Right atrium auricular region (tissue), 2 donors: ENCODE data around the gene KMT2B. TPM values are rescaled to one million over a fixed set of nuclear protein-coding genes. Genes with fewer than 3 reads are reported as not detected.

Experiments
- DNase-seq: peaks from one replicate; pipeline ENCODE4 v3.0.0-alpha.2; 2019; ENCODE audit warnings: low spot score
- H3K27ac ChIP-seq, 2 donors: fragments of 200-600 bp; sonication (generic); 1 replicate in 1 of 2; 2 replicates in 1 of 2; pipeline ENCODE4 v1.5.1; 2016 to 2019
- H3K27me3 ChIP-seq, 2 donors: fragments of 200-600 bp; sonication (generic); one replicate each; pipeline versions ENCODE4 v1.5.1 to v1.6.0; 2017 to 2019
- H3K36me3 ChIP-seq: fragments of 200-600 bp; sonication (generic); one replicate; pipeline ENCODE4 v1.5.1; 2016
- H3K4me1 ChIP-seq, 2 donors: fragments of 200-600 bp; sonication (generic); one replicate each; pipeline versions ENCODE4 v1.5.1 to v1.6.0; 2017 to 2019
- H3K4me3 ChIP-seq, 2 donors: fragments of 200-600 bp; sonication (generic); 1 replicate in 1 of 2; 2 replicates in 1 of 2; pipeline ENCODE4 v1.5.1; 2017 to 2019; ENCODE audit warnings: mild to moderate bottlenecking in 1 of 2, moderate library complexity in 1 of 2
- H3K9me3 ChIP-seq, 2 donors: fragments of 200-600 bp; sonication (generic); one replicate each; pipeline ENCODE4 v1.5.1; 2019
- total RNA-seq, 2 donors: library from RNA; depleted of rRNA; stranded (reverse); fragments of >200 nt; gene quantifications; one replicate each; pipeline ENCODE4 v1.1.0, GENCODE V29; 2016
- TF ChIP-seq, protein P1 (sequence below), 2 donors: fragments of 200-600 bp; sonication (generic); IDR thresholded peaks; one replicate each; pipeline ENCODE4 v1.5.1; 2019; ENCODE audit warnings: antibody characterized with exemption in 2 of 2

KMT2B gene
- total RNA-seq, 2 donors from 2014 or later = 11.9 to 12.9 TPM

- TF ChIP-seq, protein P1, sequence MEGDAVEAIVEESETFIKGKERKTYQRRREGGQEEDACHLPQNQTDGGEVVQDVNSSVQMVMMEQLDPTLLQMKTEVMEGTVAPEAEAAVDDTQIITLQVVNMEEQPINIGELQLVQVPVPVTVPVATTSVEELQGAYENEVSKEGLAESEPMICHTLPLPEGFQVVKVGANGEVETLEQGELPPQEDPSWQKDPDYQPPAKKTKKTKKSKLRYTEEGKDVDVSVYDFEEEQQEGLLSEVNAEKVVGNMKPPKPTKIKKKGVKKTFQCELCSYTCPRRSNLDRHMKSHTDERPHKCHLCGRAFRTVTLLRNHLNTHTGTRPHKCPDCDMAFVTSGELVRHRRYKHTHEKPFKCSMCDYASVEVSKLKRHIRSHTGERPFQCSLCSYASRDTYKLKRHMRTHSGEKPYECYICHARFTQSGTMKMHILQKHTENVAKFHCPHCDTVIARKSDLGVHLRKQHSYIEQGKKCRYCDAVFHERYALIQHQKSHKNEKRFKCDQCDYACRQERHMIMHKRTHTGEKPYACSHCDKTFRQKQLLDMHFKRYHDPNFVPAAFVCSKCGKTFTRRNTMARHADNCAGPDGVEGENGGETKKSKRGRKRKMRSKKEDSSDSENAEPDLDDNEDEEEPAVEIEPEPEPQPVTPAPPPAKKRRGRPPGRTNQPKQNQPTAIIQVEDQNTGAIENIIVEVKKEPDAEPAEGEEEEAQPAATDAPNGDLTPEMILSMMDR (IDR thresholded peaks at IDR 0.05) = no peak
- H3K9me3 ChIP-seq = no peaks in the 10 kb centered on the region
- H3K36me3 ChIP-seq = peaks cover 8% of the 10 kb centered on the region
Measured at GRCh38 chr19:35780717-35781116, 62.9 kb downstream of the KMT2B start.

DNA sequence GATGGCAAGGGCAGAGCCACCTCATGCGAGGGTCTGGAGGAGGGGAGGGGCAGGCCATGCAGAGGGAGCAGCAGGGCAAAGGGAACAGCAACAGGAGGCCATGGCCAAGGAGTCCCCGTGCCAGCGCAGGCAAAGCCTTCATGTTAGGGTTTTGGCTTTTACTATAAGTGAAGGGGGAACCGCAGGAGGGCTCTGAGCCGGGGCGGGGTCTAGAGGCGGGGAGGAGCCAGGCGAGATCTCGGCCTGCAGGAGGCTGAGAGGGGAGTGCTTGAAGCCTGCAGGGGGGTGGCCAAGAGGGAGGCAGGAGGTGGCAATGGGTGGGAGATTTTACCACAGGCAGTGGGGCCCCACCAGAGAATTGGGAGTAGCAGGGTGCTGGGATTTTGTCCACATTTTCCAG, 63.8 kb downstream of the KMT2B start:
- H3K36me3 ChIP-seq = peaks cover 8% of the 10 kb centered on the region
- no peaks in the 10 kb centered on the region for H3K4me1 ChIP-seq
- TF ChIP-seq, protein P1 (IDR thresholded peaks at IDR 0.05) = no peak
- DNase-seq = no peak
- H3K27me3 ChIP-seq = no peaks in the 10 kb centered on the region
- no peak overlapping the region for H3K4me3 ChIP-seq
- no peak overlapping the region for H3K27ac ChIP-seq
- H3K9me3 ChIP-seq = no peaks in the 10 kb centered on the region

More at GRCh38 chr19:35780717-35781116, 62.9 kb downstream of the KMT2B start:
- H3K27ac ChIP-seq = no peak overlapping the region
- H3K4me3 ChIP-seq = no peak overlapping the region
- peaks cover 0 to 6% of the 10 kb centered on the region in 2 donors for H3K4me1 ChIP-seq
- no peak for DNase-seq
- no peaks in the 10 kb centered on the region for H3K27me3 ChIP-seq

DNA sequence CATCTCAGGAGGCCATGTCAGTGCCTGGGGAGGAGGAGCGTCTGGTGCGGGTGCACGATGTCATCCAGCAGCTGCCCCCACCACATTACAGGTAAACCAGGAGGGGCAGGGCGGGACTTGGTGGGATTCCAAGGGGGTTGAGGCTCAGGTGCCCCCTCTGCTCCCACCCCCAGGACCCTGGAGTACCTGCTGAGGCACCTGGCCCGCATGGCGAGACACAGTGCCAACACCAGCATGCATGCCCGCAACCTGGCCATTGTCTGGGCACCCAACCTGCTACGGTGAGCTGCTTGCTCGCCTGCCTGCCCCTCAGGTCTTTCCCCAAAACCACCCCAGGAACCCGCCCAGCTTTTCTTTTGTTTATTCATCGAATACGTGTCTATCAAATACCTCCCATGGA, 64.8 kb downstream of the KMT2B start:
- Histone ChIP-seq H3K27me3 (no peaks in the 10 kb centered on the region), H3K4me3 (no peak overlapping the region), H3K9me3 (no peaks in the 10 kb centered on the region), H3K4me1 (no peaks in the 10 kb centered on the region), H3K27ac (no peak overlapping the region), H3K36me3 (peaks cover 8% of the 10 kb centered on the region)
- DNase-seq = no peak
- TF ChIP-seq, protein P1 (IDR thresholded peaks at IDR 0.05) = no peak

DNA sequence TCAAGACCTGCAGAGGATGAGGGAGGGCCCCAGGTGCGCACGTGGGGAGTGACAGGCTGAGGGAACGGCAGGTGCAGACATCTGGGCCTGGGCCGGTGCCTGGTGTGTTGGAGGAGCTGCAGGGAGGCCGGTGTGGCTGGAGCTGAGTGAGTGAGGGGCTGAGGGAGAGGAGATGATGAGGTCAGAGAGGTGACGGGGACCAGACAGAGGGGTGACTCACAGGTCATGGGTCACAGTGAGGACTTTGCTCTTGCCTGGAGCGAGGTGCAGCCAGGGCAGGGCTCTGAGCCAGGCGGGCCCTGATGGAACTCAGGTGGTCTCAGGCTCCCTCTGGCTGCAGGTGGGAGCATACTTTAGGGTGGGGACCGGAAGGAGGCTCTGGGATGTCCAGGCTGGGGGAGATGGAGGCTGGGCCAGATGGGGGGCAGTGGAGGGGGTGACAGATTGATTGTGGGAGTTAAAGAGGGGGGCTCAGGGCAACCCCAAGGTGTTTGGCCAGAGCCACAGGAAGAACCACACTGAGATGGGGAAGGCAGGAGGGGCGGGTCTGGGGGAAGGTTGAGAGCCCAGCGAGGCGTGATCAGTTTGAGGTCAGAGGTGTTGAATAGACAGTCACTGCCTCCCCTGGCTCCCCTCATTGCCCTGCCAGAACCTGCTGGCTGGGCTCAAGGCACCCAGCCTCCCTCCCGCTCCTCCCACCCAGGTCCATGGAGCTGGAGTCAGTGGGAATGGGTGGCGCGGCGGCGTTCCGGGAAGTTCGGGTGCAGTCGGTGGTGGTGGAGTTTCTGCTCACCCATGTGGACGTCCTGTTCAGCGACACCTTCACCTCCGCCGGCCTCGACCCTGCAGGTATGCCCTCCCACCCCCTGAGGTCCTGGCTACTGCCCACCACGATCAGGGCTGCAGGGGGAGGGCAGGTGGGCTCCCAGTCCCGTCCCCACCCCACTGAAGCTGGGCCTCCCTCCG, 65.9 kb downstream of the KMT2B start:
- Histone ChIP-seq H3K4me1 (no peaks in the 10 kb centered on the region), H3K9me3 (no peaks in the 10 kb centered on the region), H3K4me3 (no peak overlapping the region), H3K36me3 (peaks cover 8% of the 10 kb centered on the region), H3K27me3 (no peaks in the 10 kb centered on the region), H3K27ac (no peak overlapping the region)
- TF ChIP-seq, protein P1 (IDR thresholded peaks at IDR 0.05) = no peak
- no peak for DNase-seq

GRCh38 chr19:35784503-35785338, 66.9 kb downstream of the KMT2B start:
- no peaks in the 10 kb centered on the region for H3K9me3 ChIP-seq
- no peaks in the 10 kb centered on the region for H3K4me1 ChIP-seq
- TF ChIP-seq, protein P1 (IDR thresholded peaks at IDR 0.05) = no peak
- H3K4me3 ChIP-seq = no peak overlapping the region
- H3K36me3 ChIP-seq = peaks cover 8% of the 10 kb centered on the region
- H3K27ac ChIP-seq = no peak overlapping the region
- no peak for DNase-seq
- no peaks in the 10 kb centered on the region for H3K27me3 ChIP-seq
